Bronchial epithelial cell (primary cell): ENCODE data around the gene SEPTIN8. TPM values are rescaled to one million over a fixed set of nuclear protein-coding genes. Genes with fewer than 3 reads are reported as not detected.
A peak's percentile ranks its signal among the peaks of the same experiment; 100 is the strongest.

ENCODE experiments used
- DNase-seq: peaks from one replicate; pipeline ENCODE4 v3.0.0-alpha.2; 2010; ENCODE audit warnings: low read depth
- FAIRE-seq: peaks from 2 replicates; lab custom pipeline; 2011; peaks lifted over from hg19 to GRCh38; lab: Jason Lieb, UNC
- H3K27me3 ChIP-seq: 2 replicates; pipeline ENCODE4 v1.5.1; 2011; ENCODE audit warnings: low read length; ENCODE audit not compliant: control insufficient read depth, insufficient read depth
- H3K36me3 ChIP-seq: 2 replicates; pipeline ENCODE4 v1.5.1; 2011; ENCODE audit warnings: low read length; ENCODE audit not compliant: control insufficient read depth, insufficient read depth
- H3K4me3 ChIP-seq: 2 replicates; pipeline ENCODE4 v1.5.1; 2011; ENCODE audit warnings: mild to moderate bottlenecking, low read depth, low read length, control low read depth
- total RNA-seq: library from RNA; depleted of rRNA; stranded (reverse); fragments of >200 nt; gene quantifications from 2 replicates; pipeline ENCODE4 v1.2.1, GENCODE V29; 2014
- TF ChIP-seq, protein P1 (sequence below): IDR thresholded peaks from 2 replicates; pipeline ENCODE4 v1.5.1; 2011; ENCODE audit warnings: mild to moderate bottlenecking, moderate library complexity, low read length, control low read depth, inconsistent platforms; ENCODE audit not compliant: insufficient read depth, severe bottlenecking

The SEPTIN8 gene
- total RNA-seq, 1 donor from 2014 or later: 22.6 TPM

DNA sequence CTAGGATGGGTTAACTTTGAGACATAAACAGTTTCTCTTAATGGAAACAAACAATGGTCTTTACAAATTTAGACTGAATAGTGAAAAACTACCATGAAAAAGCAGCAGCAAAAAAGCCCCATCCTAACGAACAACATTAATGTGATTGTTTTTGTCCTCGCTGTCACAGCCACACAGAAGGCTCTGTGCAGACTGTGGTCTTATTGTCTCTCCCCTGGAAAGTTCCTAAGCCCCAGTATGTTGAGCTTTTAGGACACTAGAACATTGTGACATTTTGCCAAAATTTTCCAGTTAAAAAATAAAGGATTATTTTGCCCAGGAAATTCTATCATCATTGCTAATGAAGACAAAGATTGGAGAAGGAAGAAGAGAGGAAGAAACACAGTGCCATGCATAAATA is 23.5 kb upstream of the SEPTIN8 start:
- no peak for DNase-seq
- FAIRE-seq: no peak
- H3K4me3 ChIP-seq: no peak overlapping the region
- H3K27me3 ChIP-seq: no peaks in the 10 kb centered on the region
- no peaks in the 10 kb centered on the region for H3K36me3 ChIP-seq
- TF ChIP-seq, protein P1, sequence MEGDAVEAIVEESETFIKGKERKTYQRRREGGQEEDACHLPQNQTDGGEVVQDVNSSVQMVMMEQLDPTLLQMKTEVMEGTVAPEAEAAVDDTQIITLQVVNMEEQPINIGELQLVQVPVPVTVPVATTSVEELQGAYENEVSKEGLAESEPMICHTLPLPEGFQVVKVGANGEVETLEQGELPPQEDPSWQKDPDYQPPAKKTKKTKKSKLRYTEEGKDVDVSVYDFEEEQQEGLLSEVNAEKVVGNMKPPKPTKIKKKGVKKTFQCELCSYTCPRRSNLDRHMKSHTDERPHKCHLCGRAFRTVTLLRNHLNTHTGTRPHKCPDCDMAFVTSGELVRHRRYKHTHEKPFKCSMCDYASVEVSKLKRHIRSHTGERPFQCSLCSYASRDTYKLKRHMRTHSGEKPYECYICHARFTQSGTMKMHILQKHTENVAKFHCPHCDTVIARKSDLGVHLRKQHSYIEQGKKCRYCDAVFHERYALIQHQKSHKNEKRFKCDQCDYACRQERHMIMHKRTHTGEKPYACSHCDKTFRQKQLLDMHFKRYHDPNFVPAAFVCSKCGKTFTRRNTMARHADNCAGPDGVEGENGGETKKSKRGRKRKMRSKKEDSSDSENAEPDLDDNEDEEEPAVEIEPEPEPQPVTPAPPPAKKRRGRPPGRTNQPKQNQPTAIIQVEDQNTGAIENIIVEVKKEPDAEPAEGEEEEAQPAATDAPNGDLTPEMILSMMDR: no peak

DNA sequence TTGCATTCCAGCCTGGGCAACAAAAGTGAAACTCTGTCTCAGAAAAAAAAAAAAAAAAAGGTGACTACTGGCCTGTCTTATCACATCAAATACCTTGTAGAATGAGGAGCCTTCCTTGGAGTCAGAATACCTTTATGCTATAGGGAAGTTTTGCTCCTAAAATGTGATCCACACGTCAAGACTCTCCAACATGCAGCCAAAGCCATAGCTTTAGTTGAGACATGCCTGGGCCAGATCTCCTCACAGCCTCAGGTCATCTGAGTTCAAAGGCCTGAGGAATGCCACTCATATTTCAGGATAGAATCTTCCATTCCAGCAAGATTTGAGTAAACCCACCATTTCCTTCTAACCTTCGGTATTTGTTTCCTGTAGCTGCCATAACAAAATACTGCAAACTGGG is 22.4 kb upstream of the SEPTIN8 start:
- Histone ChIP-seq H3K27me3 (no peaks in the 10 kb centered on the region), H3K36me3 (no peaks in the 10 kb centered on the region), H3K4me3 (no peak overlapping the region)
- FAIRE-seq (no peak), DNase-seq (peak; percentile 75)
- TF ChIP-seq, protein P1: no peak

DNA sequence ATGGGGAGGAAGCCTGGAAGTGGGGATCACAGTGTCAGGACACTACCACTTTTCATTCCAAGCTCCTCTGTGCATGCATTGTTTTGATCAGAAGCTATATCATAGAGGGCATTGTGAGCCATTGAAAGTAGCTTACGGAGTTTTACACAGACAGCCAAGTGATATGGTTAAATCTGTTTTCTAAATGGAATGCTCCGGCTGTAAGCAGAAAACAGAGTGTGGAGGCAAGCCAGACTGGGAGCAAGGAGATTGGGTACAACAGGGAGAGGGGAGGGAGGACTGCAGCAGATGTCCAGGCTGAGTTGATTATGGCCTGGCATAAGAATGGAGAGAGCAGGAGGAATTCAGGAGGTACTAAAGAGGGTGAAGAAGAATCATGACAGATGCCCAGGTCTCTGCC is 20.6 kb upstream of the SEPTIN8 start:
- no peak for FAIRE-seq
- H3K27me3 ChIP-seq: no peaks in the 10 kb centered on the region
- H3K4me3 ChIP-seq: no peak overlapping the region
- DNase-seq: no peak
- TF ChIP-seq, protein P1: no peak
- no peaks in the 10 kb centered on the region for H3K36me3 ChIP-seq

DNA sequence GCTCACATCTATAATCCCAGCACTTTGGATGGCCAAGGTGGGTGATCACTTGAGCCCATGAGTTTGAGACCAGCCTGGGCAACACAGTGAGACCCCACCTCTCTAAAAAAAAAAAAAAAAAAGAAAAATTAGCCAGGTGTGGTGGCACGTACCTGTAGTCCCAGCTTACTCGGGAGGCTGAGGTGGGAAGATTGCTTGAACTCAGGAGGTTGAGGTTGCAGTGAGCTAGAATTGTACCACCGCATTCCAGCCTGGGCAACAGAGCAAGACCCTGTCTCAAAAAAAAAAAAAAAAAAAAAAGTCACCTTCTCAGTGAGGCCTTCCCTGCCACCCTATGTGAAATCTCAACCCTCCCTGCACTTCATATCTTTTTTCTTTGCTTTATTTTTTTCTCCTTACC is 14.0 kb upstream of the SEPTIN8 start:
- no peak for FAIRE-seq
- no peak for DNase-seq
- no peaks in the 10 kb centered on the region for H3K36me3 ChIP-seq
- no peak overlapping the region for H3K4me3 ChIP-seq
- TF ChIP-seq, protein P1: no peak
- H3K27me3 ChIP-seq: no peaks in the 10 kb centered on the region

DNA sequence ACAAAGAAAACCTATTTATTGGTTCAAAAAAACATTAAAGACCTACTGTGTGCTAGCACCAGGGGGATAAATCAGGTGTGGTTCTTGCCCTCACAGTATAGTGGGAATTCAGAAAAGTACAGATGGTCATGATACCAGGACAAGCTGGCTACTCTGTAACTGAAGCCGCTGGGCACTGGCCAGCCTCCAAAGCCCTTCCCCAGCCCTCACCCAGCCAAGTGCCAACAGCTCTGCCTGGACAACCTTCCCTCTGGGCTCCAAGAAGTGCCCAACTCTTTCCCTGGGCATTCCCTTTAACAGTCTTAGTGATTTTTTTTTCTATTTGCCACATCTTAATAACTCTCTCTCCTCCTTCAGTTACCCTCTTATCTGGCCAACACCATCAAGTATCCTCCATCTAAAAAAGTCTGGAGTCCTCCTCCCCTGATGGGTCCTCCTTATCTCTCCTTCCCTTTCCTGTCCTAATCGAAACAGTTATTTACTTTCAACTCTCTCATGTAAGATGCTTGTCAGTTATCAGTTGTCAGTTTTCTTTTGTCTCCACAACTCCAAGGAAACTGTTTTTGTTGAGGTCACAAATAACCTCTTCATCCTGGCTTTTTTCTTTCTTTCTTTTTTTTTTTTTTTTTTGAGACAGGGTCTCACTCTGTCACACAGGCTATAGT is 13.3 kb upstream of the SEPTIN8 start:
- H3K27me3 ChIP-seq: no peaks in the 10 kb centered on the region
- no peak for FAIRE-seq
- no peaks in the 10 kb centered on the region for H3K36me3 ChIP-seq
- DNase-seq: no peak
- H3K4me3 ChIP-seq: no peak overlapping the region
- TF ChIP-seq, protein P1: no peak
